ENCODE measurements around the gene RAD52.

The RAD52 gene

DNA sequence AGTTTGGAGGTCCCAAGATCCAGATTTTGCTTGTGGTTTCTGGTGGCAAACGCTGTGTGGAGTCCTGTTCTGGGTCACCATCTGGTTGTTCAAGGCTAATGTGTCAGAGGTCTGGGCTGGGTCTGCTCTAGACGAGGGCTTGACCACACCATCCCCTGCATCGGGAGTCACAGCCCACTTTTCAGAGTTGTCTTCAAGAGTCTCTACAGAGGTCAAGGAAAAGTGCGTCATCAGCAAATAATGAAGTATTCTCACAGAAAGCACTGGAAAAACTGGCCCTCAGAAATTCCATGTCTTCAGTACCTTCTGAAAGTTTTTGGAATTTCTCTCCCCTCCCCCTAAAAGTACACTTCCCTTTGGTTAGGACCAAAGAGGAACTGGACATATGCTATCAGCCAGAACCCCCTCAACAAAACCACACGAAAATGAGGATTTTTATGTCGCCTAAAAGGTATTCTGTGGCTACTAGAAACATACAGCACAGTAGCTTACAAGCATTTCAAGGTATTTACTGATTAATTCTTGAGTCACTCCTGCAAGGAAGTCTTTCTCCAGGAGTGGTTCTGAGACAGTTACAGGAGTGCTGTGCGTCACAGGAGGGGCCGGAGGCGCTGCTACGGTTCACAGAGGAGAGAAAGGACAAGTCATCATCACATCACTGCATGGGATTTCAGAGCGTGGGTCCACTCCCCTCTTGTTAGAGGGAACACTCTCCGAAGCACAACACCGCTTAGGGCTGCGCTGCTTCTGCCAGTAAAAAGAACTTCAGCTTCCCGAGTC is 35.4 kb downstream of the RAD52 start:
- no peak for DNase-seq (ENCODE audit: low read depth)

GRCh38 chr12:912466-913235 is 36.8 kb downstream of the RAD52 start:
- DNase-seq (ENCODE audit: low read depth), result no peak

GRCh38 chr12:911191-911826 is 38.2 kb downstream of the RAD52 start:
- DNase-seq (ENCODE audit: low read depth), result no peak

DNA sequence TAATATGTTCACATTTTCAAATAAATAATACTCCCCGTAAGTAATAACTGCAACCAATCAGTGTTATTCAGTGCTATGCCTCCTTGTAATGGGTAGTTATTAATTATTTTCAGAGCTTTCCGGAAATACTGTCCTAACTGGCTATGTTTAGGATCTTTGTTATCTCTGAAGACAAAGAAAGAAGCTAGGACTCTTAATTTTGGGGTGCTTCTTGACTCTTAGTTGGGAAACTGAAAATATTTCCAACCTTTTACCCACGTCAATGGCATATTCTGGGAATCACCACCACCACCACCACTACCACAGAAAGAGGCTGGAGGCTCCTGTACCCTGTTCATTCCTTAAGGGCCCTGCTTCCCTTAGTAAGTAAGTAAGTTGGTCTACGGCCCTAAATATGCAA is 39.1 kb downstream of the RAD52 start:
- no peak for DNase-seq (ENCODE audit: low read depth)

GRCh38 chr12:909861-910260 is 39.6 kb downstream of the RAD52 start:
- no peak for DNase-seq (ENCODE audit: low read depth)

GRCh38 chr12:907413-908185 is 41.9 kb downstream of the RAD52 start:
- DNase-seq (ENCODE audit: low read depth), result no peak

DNA sequence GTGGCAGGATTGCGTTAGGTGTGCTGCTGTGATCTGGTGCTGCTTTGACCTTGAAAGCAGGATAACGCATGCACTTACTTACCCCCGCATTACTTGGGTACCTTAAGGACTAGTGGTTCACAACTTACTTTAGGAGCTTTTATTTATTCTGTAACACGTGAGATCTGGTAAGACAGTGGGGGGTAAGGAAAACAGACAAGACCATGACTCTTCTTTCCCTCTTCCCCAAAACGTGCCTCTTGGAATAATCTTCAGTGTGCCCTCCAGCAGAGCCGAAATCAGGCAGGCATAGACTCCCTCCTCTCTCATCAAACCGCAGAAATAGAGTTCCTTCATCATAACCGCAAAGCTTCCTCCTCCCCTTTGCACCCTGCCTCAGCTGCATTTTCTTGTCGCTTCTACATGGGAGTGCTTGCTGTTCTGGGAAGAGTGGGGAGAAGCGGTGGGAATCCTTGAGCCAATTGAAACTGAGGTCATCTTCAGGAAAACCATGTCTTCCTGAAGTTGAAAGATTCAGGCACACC is 43.4 kb downstream of the RAD52 start:
- DNase-seq (ENCODE audit: low read depth), result no peak

GRCh38 chr12:905261-906031 is 44.0 kb downstream of the RAD52 start:
- DNase-seq (ENCODE audit: low read depth), result no peak

DNA sequence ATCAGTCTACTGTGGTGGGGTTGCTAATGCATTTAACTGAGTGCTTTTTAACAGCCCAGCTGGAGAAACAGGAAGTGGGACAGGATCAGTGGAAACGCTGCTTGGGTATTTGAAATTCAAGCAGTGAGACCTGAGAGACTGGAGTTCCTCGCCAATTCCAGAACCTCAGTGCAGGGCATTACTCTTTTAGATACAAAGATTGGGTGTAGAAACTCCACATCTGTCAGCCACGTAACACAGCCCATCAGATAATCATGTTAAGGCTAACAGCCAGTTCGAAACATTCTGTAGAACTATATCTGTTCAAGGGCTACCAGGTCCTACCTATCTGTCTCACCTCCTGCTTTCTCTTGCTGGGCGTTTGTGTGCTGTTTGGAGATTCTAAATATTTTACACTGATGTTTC is 45.5 kb downstream of the RAD52 start:
- no peak for DNase-seq (ENCODE audit: low read depth)

DNA sequence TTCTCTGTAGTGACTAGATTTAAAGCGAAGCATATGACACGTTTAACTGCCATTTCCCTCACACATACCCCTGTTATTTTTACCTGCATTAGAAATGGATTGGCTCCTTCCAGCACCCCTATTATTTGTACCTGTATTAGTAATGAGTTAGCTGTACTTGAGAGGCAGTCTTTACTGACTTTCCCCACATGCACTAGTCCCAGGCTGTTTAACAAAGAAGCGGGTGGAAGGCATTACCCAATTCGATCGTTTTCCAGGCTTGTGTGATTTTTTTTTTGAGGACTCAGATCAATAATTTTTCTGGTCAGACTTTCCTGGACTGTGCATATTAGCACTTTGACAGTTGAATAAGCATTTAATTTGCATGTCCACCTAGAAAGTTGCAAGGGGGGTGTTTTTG is 46.4 kb downstream of the RAD52 start:
- DNase-seq (ENCODE audit: low read depth), result no peak

- no peak for DNase-seq (ENCODE audit: low read depth)
Observed at GRCh38 chr12:902581-902980, 46.9 kb downstream of the RAD52 start.

DNA sequence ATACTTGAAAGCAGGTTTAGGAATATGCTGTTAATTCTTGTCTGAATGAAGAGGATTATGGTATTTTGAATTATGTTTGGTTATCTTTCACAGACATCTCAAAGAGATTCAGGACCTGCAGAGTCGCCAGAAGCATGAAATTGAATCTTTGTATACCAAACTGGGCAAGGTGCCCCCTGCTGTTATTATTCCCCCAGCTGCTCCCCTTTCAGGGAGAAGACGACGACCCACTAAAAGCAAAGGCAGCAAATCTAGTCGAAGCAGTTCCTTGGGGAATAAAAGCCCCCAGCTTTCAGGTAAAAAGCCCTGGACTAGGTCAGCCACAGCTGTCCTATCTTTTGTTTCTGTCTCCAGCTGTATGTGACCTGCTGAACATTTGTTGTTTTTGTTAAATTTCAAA is 52.1 kb downstream of the RAD52 start:
- DNase-seq (ENCODE audit: low read depth), result no peak

- no peak for DNase-seq (ENCODE audit: low read depth)
Observed at GRCh38 chr12:896031-896430, 53.5 kb downstream of the RAD52 start.

- no peak for DNase-seq (ENCODE audit: low read depth)
Observed at GRCh38 chr12:894226-894625, 55.3 kb downstream of the RAD52 start.

DNA sequence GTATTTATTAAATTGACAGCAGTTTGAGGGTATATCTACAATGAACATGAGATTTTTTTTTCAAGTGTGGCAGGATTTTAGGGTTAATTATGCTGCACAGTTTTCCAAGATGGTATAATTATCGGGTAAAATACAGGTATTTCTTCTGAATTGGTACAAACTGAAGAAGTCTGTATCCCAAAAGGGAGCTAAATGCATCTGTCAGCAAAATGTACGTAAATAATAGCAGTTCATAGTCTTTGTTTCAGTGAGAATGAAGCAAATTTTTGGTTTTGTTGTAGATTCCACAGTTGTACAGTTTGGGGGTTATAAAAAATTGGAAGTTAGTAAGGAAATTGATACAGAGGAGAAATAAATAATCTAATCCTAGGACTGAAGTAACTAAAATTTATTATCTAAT is 63.3 kb downstream of the RAD52 start:
- DNase-seq (ENCODE audit: low read depth), result no peak

- no peak for DNase-seq (ENCODE audit: low read depth)
Observed at GRCh38 chr12:885701-886100, 63.8 kb downstream of the RAD52 start.

GRCh38 chr12:884746-885414 is 64.6 kb downstream of the RAD52 start:
- DNase-seq (ENCODE audit: low read depth), result no peak

GRCh38 chr12:880656-881055 is 68.8 kb downstream of the RAD52 start:
- DNase-seq (ENCODE audit: low read depth), result no peak

- no peak for DNase-seq (ENCODE audit: low read depth)
Observed at GRCh38 chr12:879641-880040, 69.9 kb downstream of the RAD52 start.

GRCh38 chr12:873954-874353 is 75.5 kb downstream of the RAD52 start:
- DNase-seq (ENCODE audit: low read depth), result no peak

- no peak for DNase-seq (ENCODE audit: low read depth)
Observed at GRCh38 chr12:870378-870777, 79.1 kb downstream of the RAD52 start.

Measured in T follicular helper cell (primary cell).